ENCODE results near the gene FIG4.
"Not testable (repeated sequence)": the region's sequence is repeated elsewhere in the genome, so short reads cannot be mapped to it uniquely, and the experiment has no call there.

FIG4 gene

DNA sequence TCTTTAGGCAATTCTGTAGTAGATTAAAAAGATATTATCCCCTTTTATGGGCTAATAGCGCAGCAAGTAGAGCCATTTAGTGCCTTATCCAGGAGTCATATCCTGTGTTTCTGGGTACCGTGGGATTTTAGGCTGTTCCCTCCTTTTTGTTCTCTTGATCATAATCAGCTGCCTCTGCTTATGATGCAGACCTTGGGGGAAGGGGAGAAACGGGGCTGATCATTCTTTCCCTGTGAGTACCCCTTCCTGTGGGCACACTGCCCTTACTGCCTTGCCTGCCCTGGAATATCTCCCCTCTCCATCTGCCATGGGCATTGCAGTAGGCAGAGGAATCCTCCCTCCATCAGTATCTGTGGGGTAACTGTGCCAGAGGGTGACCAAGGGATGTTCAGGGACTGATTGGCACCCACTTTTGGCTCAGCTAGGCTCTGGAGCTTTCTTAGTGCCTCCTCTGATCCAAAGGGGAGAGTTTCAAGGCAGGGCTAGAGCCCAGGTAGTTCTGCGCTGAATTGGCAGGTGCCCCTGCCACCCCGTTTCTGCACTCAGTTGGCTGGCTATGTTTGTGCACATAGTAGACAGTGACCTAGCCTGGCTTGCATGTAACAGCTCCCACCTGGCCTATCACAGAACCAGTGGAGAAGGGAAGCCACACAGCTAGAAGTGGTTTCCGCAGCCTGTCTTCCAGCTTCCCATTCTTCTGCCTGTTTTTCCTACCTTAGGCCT lies 103.3 kb downstream of the FIG4 start:
- peak; percentile 53 to 57 for DNase-seq (ENCODE audit: low read depth in 2 of 2)

DNA sequence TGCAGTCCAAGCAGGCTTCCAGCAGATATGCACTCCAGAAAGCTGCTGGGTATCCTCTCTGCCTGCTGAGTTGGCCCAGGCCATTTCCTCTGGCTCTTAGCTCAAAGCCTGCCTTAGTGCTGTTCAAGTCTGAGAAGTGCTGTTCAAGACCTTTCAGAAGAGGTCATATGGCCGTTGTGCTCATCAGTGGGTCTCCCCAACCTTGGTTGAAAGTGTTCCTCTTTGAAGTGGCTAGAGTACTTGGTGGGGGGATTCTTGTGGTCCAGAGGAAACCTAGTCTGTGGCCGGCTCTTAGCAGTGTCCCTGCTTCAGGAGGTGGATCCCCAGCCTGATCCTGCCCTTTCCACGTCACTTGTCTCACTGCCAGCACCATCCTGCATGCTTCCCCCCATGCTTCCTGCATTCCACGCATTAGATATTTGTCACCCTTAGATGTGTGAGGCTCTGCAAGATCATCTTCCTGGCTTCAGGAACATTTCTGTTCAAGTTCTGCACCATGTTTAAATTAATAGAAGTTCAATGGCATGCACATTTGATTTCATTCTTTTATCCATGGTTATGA lies 105.0 kb downstream of the FIG4 start:
- DNase-seq (ENCODE audit: low read depth in 2 of 2), result peak in 1 of 2 experiments; percentile 17

DNA sequence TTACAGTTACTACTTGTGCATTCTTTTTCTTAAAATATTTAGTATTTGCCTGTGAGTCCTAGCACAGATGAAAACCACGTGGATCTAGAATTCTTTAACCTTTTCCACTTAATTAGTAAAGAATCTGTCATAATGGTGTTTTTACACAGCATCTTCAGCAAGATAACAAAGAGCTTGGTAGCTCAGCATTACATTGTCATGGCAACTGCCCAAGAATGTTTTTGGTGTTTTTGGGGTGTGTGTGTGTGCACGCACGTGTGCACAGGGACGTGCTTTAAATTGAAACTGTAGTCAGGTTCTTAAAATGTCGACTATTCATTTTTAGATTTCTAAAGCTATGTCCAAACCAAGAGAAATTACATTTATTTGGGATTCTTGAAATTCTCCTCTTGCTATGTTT lies 108.0 kb downstream of the FIG4 start:
- DNase-seq (ENCODE audit: low read depth in 2 of 2), result no peak

DNA sequence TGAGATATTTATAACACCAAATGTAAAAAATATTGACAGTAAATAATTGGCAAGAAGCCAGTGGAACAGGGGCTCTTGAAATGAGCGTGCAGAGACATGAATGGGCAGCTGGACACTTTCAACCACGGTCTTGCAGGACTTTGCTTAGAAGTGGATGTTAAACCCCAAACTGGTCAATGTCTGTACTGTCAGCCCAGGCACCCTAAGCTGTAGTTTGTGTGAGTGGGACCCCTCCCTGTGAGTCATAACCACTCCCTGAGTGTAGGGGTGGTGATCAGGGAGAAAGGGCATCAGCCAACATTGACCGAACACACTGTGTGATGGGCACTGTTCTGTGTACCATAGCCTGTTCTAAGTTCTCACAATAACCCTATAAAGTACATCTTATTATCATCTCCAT lies 108.6 kb downstream of the FIG4 start:
- DNase-seq (ENCODE audit: low read depth in 2 of 2), result no peak

DNA sequence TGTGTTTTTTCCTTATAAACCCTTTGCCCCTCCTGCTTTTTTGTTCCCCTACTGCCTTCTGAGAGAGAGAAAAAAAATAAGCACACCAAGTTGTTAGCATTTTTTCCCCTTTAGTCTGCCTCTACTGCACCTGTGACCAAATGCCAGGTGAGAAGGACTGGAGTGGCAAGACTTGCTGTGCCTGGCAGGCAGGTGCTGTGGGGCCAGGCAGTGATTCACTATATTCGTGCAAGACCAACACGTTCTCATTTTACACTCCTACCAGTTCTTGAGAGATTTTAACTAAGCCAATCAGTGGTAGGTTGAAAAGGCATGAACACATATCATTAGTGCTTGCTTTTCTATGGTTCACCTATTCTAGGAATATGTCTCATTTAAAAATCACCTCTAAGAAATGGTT lies 109.7 kb downstream of the FIG4 start:
- no peak for DNase-seq (ENCODE audit: low read depth in 2 of 2)

- DNase-seq (ENCODE audit: low read depth in 2 of 2), result no peak
These were observed 110.7 kb downstream of the FIG4 start for GRCh38 chr6:109801794-109802193.

GRCh38 chr6:109804020-109804419 lies 112.9 kb downstream of the FIG4 start:
- DNase-seq (ENCODE audit: low read depth in 2 of 2), result no peak

- no peak for DNase-seq (ENCODE audit: low read depth in 2 of 2)
These were observed 116.8 kb downstream of the FIG4 start for GRCh38 chr6:109807881-109808280.

DNA sequence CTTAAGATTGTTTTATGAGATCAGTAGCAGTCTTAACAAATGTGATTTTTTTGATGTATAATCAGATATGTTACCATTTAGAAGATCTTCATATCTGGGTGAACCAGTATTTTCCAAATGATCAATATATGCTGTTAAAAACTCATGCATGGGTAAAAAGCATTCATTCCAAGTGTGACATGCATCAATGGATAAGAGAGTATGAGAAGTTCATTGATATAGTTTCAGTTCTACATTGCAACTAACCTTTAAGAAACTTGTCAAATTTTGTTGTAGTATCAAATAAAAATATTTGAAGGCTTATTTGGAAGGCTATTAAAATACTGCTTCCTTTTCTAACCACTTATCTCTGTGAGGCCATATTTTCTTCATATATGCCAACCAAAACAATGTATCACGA lies 117.7 kb downstream of the FIG4 start:
- no peak for DNase-seq (ENCODE audit: low read depth in 2 of 2)

GRCh38 chr6:109815054-109815453 lies 124.0 kb downstream of the FIG4 start:
- DNase-seq (ENCODE audit: low read depth in 2 of 2), result no peak

DNA sequence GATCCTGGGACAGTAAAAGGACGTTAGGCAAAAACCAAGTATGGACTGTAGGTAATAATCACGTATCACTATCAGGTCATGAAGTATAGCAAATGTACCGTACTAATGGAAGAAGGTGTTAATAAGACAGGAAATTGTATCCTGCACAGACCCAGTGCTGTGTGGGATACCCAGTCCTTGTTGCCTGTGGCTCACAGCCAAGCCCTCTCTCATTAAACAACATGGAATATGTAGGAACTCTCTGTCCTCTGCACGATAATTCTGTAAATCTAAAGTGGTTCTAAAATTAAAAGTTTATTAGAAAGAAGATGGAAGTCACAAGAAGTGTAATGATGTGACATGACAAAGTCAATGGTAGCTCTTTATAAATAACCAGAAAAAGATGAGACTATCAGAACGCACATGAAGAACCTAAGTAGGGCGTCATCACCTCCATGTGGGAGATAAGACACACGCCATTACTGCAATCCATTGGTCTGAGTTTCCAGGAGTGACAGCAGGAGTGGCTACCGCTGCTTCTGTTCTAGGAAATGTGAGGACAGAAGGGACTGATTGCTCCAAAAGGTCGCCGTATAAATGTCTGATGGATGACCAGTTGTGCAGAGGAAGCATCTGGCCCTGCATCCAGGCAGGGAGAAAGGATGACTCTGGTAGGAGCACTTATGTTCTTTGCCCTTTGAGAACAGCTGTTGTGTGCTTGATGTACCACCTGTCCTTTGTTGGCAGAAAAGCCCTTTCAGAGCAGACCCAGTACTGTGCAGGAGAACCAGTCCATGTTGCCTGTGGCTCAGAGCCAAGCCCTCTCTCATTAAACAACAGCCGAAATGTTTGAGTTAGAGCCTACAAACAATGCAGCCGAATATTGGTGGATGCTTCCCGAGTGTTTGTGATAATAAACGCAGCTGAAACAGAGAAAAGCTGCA lies 125.6 kb downstream of the FIG4 start:
- DNase-seq (ENCODE audit: low read depth in 2 of 2), result no peak

- no peak for DNase-seq (ENCODE audit: low read depth in 2 of 2)
These were observed 129.7 kb downstream of the FIG4 start for GRCh38 chr6:109820706-109821350.

- no peak for DNase-seq (ENCODE audit: low read depth in 2 of 2)
These were observed 130.3 kb downstream of the FIG4 start for GRCh38 chr6:109821428-109821827.

GRCh38 chr6:109824105-109824504 lies 133.0 kb downstream of the FIG4 start:
- no peak for DNase-seq (ENCODE audit: low read depth in 2 of 2)

DNA sequence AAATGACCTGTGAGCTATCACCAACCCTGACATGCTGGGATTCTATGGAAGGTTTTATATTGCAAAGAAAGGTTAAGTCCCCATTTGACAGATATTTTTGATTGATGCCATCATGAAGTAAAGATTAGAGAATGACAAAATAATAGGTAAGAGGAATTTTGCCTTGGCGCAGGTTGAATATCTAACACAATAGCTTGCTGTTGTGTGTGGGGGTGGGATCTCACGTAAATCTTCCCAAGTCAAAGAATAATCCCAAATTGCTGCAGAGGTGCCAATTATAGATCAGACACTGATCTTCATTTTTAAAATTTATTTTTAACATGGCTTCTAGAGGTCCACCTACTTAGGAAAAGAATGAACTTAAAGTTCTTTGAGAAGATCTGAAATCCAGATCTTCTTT lies 135.5 kb downstream of the FIG4 start:
- DNase-seq (ENCODE audit: low read depth in 2 of 2), result no peak

GRCh38 chr6:109831352-109831751 lies 140.3 kb downstream of the FIG4 start:
- DNase-seq (ENCODE audit: low read depth in 2 of 2), result not testable (repeated sequence)

GRCh38 chr6:109834131-109834530 lies 143.0 kb downstream of the FIG4 start:
- no peak for DNase-seq (ENCODE audit: low read depth in 2 of 2)

GRCh38 chr6:109834595-109835437 lies 143.7 kb downstream of the FIG4 start:
- no peak for DNase-seq (ENCODE audit: low read depth in 2 of 2)

- no peak for DNase-seq (ENCODE audit: low read depth in 2 of 2)
These were observed 148.9 kb downstream of the FIG4 start for GRCh38 chr6:109840034-109840433.

DNA sequence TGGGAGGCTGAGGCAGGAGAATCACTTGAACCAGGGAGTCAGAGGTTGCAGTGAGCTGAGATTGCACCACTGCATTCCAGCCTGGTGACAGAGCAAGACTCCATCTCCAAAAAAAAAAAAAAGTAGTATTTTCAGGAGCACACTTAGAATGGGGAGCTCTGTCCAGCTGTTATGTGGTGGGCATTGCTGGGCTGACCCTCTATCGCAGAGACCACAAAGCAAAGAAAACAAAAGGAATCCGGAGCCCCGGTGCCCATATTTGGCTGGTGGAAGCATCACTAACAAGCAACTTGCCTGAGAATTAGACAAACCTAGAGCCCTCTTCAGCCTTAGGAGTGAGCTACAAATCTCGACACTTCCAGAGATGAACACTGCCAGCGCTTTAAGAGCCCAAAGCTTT lies 149.7 kb downstream of the FIG4 start:
- no peak for DNase-seq (ENCODE audit: low read depth in 2 of 2)

DNA sequence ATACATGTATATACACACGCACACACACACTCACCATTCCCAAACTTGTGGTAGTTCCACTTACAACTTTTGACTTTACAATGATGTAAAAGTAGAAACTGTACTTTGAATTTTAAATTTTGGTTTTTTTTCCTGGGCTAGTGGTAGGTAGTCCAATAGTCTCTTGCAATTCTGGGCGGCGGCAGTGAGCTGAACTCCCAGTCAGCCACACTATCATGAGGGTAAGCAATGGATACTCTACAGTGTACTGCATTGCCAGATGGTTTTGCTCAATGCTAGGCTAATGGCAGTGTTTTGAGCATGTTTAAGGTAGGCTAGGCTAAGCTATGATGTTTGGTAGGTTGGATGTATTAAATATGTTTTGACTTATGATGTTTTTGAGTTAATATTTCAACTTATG lies 150.8 kb downstream of the FIG4 start:
- DNase-seq (ENCODE audit: low read depth in 2 of 2), result no peak
